ENCODE measurements around the gene PRICKLE1. TPM values are rescaled to one million over a fixed set of nuclear protein-coding genes. Genes with fewer than 3 reads are reported as not detected.

The PRICKLE1 gene
- total and polyA plus RNA-seq, 10 of the 15 experiments (the other 5 are each of a cell fraction or from before 2014, with no cell fraction given), result 0.47 to 2.8 (median 0.86) TPM

DNA sequence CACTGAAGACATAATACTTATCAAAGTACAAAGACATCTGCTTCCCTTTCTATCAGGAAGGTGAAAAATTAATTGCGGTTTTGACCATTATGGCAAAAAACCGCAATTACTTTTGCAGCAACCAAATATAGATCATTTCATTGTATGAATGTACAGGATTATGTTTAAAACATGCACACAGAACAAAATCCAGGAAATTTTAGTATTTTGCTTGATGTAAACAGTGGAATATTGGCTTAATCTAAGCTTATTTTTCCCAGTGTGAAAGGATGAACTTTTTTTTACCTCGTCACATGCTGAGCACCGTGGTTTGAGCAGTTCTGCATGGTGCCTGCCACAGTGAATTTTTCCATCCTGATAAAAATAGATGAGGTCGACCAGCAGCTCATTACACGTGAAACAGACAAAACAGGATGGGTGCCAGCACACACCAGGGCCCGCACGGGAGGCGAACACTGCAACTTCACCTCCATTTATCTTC lies 121.2 kb downstream of the PRICKLE1 start (continued):
- TF ChIP-seq, protein P1, sequence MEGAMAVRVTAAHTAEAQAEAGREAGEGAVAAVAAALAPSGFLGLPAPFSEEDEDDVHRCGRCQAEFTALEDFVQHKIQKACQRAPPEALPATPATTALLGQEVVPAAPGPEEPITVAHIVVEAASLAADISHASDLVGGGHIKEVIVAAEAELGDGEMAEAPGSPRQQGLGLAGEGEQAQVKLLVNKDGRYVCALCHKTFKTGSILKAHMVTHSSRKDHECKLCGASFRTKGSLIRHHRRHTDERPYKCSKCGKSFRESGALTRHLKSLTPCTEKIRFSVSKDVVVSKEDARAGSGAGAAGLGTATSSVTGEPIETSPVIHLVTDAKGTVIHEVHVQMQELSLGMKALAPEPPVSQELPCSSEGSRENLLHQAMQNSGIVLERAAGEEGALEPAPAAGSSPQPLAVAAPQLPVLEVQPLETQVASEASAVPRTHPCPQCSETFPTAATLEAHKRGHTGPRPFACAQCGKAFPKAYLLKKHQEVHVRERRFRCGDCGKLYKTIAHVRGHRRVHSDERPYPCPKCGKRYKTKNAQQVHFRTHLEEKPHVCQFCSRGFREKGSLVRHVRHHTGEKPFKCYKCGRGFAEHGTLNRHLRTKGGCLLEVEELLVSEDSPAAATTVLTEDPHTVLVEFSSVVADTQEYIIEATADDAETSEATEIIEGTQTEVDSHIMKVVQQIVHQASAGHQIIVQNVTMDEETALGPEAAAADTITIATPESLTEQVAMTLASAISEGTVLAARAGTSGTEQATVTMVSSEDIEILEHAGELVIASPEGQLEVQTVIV (IDR thresholded peaks at IDR 0.05; ENCODE audit: borderline replicate concordance, partially characterized antibody), result no peak
- TF ChIP-seq HCFC1 (IDR thresholded peaks at IDR 0.05; ENCODE audit: low read length) (no peak), ZNF24 (IDR thresholded peaks at IDR 0.05) (no peak), NFYB (IDR thresholded peaks at IDR 0.05; ENCODE audit: insufficient read depth, low read depth, low read length) (no peak), CBX5 (IDR thresholded peaks at IDR 0.05; ENCODE audit: low read depth) (no peak), NR2F1 (conservative IDR thresholded peaks at IDR 0.05) (peak; percentile 40; the same call in 1 of the 2 replicates), IRF4 (IDR thresholded peaks at IDR 0.05; ENCODE audit: low read depth, low read length) (no peak), PML (IDR thresholded peaks at IDR 0.05; ENCODE audit: low read length) (no peak), BHLHE40 (IDR thresholded peaks at IDR 0.05; ENCODE audit: borderline replicate concordance in 1 of 2, low read depth in 2 of 2, low read length in 1 of 2) (peak; percentile 50 to 65; a peak in 3 of 4 replicates), SUZ12 (IDR thresholded peaks at IDR 0.05; ENCODE audit: unreplicated experiment) (no peak)
- TF ChIP-seq, protein P2, sequence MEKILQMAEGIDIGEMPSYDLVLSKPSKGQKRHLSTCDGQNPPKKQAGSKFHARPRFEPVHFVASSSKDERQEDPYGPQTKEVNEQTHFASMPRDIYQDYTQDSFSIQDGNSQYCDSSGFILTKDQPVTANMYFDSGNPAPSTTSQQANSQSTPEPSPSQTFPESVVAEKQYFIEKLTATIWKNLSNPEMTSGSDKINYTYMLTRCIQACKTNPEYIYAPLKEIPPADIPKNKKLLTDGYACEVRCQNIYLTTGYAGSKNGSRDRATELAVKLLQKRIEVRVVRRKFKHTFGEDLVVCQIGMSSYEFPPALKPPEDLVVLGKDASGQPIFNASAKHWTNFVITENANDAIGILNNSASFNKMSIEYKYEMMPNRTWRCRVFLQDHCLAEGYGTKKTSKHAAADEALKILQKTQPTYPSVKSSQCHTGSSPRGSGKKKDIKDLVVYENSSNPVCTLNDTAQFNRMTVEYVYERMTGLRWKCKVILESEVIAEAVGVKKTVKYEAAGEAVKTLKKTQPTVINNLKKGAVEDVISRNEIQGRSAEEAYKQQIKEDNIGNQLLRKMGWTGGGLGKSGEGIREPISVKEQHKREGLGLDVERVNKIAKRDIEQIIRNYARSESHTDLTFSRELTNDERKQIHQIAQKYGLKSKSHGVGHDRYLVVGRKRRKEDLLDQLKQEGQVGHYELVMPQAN (conservative IDR thresholded peaks at IDR 0.05), result no peak; the same call in 1 of the 2 replicates
- TF ChIP-seq, protein P3, sequence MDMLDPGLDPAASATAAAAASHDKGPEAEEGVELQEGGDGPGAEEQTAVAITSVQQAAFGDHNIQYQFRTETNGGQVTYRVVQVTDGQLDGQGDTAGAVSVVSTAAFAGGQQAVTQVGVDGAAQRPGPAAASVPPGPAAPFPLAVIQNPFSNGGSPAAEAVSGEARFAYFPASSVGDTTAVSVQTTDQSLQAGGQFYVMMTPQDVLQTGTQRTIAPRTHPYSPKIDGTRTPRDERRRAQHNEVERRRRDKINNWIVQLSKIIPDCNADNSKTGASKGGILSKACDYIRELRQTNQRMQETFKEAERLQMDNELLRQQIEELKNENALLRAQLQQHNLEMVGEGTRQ (IDR thresholded peaks at IDR 0.05; ENCODE audit: borderline replicate concordance, low read depth, low read length), result no peak
- TF ChIP-seq, protein P4, sequence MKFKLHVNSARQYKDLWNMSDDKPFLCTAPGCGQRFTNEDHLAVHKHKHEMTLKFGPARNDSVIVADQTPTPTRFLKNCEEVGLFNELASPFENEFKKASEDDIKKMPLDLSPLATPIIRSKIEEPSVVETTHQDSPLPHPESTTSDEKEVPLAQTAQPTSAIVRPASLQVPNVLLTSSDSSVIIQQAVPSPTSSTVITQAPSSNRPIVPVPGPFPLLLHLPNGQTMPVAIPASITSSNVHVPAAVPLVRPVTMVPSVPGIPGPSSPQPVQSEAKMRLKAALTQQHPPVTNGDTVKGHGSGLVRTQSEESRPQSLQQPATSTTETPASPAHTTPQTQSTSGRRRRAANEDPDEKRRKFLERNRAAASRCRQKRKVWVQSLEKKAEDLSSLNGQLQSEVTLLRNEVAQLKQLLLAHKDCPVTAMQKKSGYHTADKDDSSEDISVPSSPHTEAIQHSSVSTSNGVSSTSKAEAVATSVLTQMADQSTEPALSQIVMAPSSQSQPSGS (IDR thresholded peaks at IDR 0.05; ENCODE audit: low read length), result peak; percentile 34; the same call in 1 of the 2 replicates
- TF ChIP-seq, protein P5, sequence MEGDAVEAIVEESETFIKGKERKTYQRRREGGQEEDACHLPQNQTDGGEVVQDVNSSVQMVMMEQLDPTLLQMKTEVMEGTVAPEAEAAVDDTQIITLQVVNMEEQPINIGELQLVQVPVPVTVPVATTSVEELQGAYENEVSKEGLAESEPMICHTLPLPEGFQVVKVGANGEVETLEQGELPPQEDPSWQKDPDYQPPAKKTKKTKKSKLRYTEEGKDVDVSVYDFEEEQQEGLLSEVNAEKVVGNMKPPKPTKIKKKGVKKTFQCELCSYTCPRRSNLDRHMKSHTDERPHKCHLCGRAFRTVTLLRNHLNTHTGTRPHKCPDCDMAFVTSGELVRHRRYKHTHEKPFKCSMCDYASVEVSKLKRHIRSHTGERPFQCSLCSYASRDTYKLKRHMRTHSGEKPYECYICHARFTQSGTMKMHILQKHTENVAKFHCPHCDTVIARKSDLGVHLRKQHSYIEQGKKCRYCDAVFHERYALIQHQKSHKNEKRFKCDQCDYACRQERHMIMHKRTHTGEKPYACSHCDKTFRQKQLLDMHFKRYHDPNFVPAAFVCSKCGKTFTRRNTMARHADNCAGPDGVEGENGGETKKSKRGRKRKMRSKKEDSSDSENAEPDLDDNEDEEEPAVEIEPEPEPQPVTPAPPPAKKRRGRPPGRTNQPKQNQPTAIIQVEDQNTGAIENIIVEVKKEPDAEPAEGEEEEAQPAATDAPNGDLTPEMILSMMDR (IDR thresholded peaks at IDR 0.05 in 2 of 3, conservative IDR thresholded peaks at IDR 0.05 in 1 of 3; ENCODE audit: control insufficient read depth in 2 of 3, extremely low read depth in 1 of 3, insufficient read depth in 1 of 3, low read depth in 3 of 3, low read length in 3 of 3), result no peak
- TF ChIP-seq, protein P6, sequence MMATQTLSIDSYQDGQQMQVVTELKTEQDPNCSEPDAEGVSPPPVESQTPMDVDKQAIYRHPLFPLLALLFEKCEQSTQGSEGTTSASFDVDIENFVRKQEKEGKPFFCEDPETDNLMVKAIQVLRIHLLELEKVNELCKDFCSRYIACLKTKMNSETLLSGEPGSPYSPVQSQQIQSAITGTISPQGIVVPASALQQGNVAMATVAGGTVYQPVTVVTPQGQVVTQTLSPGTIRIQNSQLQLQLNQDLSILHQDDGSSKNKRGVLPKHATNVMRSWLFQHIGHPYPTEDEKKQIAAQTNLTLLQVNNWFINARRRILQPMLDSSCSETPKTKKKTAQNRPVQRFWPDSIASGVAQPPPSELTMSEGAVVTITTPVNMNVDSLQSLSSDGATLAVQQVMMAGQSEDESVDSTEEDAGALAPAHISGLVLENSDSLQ (IDR thresholded peaks at IDR 0.05), result no peak
- TF ChIP-seq, protein P7, sequence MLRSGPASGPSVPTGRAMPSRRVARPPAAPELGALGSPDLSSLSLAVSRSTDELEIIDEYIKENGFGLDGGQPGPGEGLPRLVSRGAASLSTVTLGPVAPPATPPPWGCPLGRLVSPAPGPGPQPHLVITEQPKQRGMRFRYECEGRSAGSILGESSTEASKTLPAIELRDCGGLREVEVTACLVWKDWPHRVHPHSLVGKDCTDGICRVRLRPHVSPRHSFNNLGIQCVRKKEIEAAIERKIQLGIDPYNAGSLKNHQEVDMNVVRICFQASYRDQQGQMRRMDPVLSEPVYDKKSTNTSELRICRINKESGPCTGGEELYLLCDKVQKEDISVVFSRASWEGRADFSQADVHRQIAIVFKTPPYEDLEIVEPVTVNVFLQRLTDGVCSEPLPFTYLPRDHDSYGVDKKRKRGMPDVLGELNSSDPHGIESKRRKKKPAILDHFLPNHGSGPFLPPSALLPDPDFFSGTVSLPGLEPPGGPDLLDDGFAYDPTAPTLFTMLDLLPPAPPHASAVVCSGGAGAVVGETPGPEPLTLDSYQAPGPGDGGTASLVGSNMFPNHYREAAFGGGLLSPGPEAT (IDR thresholded peaks at IDR 0.05; ENCODE audit: low read depth), result peak; percentile 58; the same call in 1 of the 2 replicates

Measured in GM12878 (cell line).